HFF-Myc (cell line): ENCODE measurements around the gene CYP46A1.

Experiments
- DNase-seq: peaks from one replicate; pipeline ENCODE4 v3.0.0-alpha.2; 2011; ENCODE audit warnings: low read depth; ENCODE audit errors: extremely low read depth
- H3K4me3 ChIP-seq: replicated peaks from 2 replicates; pipeline ENCODE4 v1.5.1; 2011; ENCODE audit warnings: low read depth, mild to moderate bottlenecking, control low read depth, low read length
- TF ChIP-seq, protein P1 (sequence below): IDR thresholded peaks from 2 replicates; pipeline ENCODE4 v1.5.1; 2012; ENCODE audit warnings: mild to moderate bottlenecking, low read depth, low read length, control low read depth; ENCODE audit errors: missing control alignments

Gene CYP46A1

DNA sequence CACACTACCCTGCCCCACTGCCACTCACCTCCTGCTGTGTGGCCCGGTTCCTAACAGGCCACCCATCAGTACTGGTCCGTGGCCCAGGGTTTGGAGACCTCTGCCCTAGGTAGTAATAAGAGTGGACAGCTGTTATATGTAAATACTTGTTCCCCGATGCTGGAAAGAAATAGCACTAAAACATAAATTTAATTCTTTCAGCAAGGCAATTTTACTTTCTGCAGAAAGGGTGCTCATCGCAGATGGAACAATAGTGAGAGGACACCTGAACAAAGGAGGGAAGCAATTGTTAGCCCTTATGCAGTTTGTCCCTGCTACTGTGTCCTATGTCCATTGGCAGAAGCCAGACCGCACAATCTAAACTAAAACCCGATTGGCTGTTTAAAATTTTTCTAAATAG lies 5.9 kb upstream of the CYP46A1 start:
- no peak for DNase-seq
- no peak overlapping the region for H3K4me3 ChIP-seq
- TF ChIP-seq, protein P1, sequence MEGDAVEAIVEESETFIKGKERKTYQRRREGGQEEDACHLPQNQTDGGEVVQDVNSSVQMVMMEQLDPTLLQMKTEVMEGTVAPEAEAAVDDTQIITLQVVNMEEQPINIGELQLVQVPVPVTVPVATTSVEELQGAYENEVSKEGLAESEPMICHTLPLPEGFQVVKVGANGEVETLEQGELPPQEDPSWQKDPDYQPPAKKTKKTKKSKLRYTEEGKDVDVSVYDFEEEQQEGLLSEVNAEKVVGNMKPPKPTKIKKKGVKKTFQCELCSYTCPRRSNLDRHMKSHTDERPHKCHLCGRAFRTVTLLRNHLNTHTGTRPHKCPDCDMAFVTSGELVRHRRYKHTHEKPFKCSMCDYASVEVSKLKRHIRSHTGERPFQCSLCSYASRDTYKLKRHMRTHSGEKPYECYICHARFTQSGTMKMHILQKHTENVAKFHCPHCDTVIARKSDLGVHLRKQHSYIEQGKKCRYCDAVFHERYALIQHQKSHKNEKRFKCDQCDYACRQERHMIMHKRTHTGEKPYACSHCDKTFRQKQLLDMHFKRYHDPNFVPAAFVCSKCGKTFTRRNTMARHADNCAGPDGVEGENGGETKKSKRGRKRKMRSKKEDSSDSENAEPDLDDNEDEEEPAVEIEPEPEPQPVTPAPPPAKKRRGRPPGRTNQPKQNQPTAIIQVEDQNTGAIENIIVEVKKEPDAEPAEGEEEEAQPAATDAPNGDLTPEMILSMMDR: no peak

DNA sequence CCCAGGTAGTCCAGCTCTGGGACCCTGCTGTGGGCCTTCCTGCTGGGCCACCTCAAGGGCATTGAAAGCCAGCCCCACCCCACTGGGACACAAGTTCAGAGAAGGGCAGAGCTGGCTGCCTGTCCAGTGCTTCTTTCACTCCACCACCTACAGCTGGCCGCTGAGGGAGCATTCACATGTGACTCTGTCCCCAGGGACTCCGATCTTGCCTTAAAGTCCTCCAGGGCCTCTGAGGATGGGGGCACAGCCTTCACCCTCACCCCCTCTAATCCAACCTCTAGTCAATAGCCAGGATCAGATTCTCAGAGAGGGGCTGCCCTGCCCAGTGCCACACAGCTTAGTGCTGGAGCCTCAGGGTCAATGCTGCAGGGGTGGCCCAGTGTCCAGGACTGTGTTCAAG lies 5.0 kb upstream of the CYP46A1 start:
- H3K4me3 ChIP-seq: no peak overlapping the region
- TF ChIP-seq, protein P1: no peak
- DNase-seq: no peak

DNA sequence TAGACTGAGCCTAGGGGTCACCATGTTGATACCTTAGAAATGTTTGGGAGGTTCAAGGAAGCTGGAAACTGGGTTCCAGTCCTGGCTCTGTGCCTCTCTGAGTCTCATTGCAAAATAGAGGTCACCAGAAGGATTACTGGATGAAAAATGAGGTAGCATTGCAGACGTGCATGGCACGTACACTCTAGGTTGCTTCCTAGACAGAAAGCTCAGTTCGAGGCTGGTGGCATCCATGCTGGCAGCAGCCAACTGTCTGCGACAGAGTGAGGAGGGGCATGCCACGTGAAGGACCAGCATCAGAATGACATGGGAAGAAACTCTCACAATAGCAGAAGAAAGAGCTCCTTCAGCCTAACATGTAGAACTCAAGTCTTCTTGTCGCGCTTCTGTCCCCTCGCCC lies 4.6 kb upstream of the CYP46A1 start:
- no peak for DNase-seq
- TF ChIP-seq, protein P1: no peak
- no peak overlapping the region for H3K4me3 ChIP-seq

DNA sequence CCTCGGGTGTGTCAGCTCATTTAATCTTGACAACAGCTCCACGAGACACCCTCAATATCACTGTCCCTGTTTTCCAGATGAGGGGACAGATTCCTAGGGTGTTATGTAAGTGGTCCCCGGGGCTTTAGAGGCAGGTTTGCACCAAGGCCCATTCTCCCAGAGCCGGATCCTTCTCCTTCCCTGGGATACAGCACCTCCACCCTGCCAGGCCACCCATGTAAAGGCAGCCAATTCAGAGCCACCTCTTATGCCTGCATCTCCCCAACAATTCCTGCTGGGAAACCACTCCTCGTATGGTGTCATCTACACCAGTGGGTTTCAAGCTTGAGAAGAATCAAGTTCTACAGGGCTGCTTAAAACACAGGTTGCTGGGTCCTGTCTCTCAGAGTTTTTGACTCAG lies 4.1 kb upstream of the CYP46A1 start:
- DNase-seq: no peak
- no peak overlapping the region for H3K4me3 ChIP-seq
- TF ChIP-seq, protein P1: no peak

DNA sequence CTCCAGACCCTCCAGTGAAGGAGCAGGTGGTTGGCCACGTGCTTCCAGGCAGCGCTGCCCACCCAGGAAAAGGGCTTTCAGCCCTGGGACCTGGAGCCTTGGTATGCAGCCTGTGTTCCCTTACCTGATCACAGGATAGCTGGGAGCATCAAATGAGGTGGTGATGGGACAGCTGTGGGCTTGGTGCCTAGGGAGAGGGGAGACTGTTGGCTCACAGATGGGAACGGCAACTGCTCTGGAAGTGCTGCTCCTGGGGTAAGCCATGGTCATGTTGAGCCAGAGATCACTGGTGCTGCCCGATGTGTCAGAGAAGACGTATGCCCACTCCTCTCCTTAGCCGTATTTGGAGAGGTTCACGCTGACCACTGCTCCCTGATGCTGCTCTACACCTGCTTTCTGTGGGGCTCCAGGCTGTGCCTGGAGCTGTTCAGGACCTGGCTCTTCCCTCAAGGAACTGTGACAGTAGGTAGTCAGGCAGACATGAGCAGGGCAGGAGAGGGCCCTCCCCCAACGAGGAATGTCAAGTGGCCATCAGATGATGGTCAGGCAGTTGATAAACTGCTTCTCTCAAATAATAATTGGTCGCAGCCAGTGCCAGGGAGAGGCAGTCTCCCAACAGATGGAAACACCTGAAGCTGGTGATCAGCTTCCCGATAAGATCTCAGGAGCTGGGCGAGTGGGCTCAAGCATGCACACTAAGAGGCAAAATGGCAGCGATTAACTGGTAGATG lies 2.8 kb upstream of the CYP46A1 start:
- no peak overlapping the region for H3K4me3 ChIP-seq
- no peak for DNase-seq
- TF ChIP-seq, protein P1: no peak

DNA sequence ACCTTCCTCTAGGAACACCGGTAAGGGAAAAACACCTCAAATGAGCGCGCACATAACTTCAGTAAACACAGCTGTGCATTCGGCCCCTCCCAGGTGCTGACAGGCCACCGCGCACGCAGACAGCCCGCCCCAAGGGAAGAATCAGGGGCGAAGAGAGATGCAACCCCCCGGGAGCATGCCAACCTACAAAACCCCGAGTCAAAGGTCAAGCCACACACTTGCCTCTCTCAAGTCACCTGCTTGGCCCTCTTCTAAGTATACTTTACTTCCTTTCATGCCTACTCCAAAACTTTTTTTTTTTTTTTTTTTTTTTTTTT lies 2.3 kb upstream of the CYP46A1 start:
- H3K4me3 ChIP-seq: no peak overlapping the region
- TF ChIP-seq, protein P1: no peak
- no peak for DNase-seq
